ENCODE measurements around the gene SLC12A1. TPM values are rescaled to one million over a fixed set of nuclear protein-coding genes. Genes with fewer than 3 reads are reported as not detected.

SLC12A1 gene
- total RNA-seq, 1 experiment from 2014 or later: not detected

GRCh38 chr15:48170981-48171380 is 35.1 kb upstream of the SLC12A1 start:
- no peak for TF ChIP-seq REST (IDR thresholded peaks at IDR 0.05; ENCODE audit: insufficient read depth in 1 of 2, low read depth in 2 of 2, low read length in 1 of 2)
- TF ChIP-seq POLR2AphosphoS5 (IDR thresholded peaks at IDR 0.05; ENCODE audit: low read depth, low read length): no peak
- TF ChIP-seq TCF7L2 (IDR thresholded peaks at IDR 0.05; ENCODE audit: low read depth, low read length): no peak
- no peak for TF ChIP-seq SIN3A (IDR thresholded peaks at IDR 0.05; ENCODE audit: borderline replicate concordance, insufficient read depth, low read depth, low read length)
- TF ChIP-seq, protein P1, sequence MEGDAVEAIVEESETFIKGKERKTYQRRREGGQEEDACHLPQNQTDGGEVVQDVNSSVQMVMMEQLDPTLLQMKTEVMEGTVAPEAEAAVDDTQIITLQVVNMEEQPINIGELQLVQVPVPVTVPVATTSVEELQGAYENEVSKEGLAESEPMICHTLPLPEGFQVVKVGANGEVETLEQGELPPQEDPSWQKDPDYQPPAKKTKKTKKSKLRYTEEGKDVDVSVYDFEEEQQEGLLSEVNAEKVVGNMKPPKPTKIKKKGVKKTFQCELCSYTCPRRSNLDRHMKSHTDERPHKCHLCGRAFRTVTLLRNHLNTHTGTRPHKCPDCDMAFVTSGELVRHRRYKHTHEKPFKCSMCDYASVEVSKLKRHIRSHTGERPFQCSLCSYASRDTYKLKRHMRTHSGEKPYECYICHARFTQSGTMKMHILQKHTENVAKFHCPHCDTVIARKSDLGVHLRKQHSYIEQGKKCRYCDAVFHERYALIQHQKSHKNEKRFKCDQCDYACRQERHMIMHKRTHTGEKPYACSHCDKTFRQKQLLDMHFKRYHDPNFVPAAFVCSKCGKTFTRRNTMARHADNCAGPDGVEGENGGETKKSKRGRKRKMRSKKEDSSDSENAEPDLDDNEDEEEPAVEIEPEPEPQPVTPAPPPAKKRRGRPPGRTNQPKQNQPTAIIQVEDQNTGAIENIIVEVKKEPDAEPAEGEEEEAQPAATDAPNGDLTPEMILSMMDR (IDR thresholded peaks at IDR 0.05): no peak
- intact Hi-C loops (cut with micrococcal nuclease; ENCODE audit: unreplicated experiment) (no loop called here), in situ Hi-C loops (cut with HindIII; ENCODE audit: low pct_unique_long_range_greater_than_20kb, low sequenced_read_pairs) (no loop called here)
- ChIA-PET CTCF (no interaction called here), POLR2A (no interaction called here)
- no TSS peak for BruUV-seq (replicated peaks)
- Histone ChIP-seq H3K4me1 (ENCODE audit: control insufficient read depth, insufficient read depth, low read length) (no peaks in the 10 kb centered on the region; the same call in 1 of the 2 replicates), H3K27me3 (ENCODE audit: control insufficient read depth, insufficient read depth, low read length) (no peaks in the 10 kb centered on the region), H3K9me3 (ENCODE audit: control insufficient read depth, insufficient read depth, low read depth, low read length) (no peaks in the 10 kb centered on the region), H3K36me3 (ENCODE audit: control insufficient read depth, insufficient read depth, low read length) (peaks cover 8% of the 10 kb centered on the region; the same call in 1 of the 2 replicates), H3K4me3 (ENCODE audit: low read depth in 2 of 2, low read length in 2 of 2) (no peak overlapping the region), H3K27ac (ENCODE audit: low read length) (no peak overlapping the region)
- ATAC-seq (no peak), DNase-seq (ENCODE audit: low read depth, low spot score) (no peak)

- ChIA-PET POLR2A (no interaction called here), CTCF (no interaction called here)
- intact Hi-C loops (cut with micrococcal nuclease; ENCODE audit: unreplicated experiment): no loop called here
- ATAC-seq (no peak), DNase-seq (ENCODE audit: low read depth, low spot score) (no peak)
- no peaks in the 10 kb centered on the region for H3K36me3 ChIP-seq (ENCODE audit: control insufficient read depth, insufficient read depth, low read length)
- H3K27ac ChIP-seq (ENCODE audit: low read length): no peak overlapping the region
- no peaks in the 10 kb centered on the region for H3K27me3 ChIP-seq (ENCODE audit: control insufficient read depth, insufficient read depth, low read length)
- peaks cover 14% of the 10 kb centered on the region; the same call in 1 of the 2 replicates for H3K4me1 ChIP-seq (ENCODE audit: control insufficient read depth, insufficient read depth, low read length)
- no TSS peak for BruUV-seq (replicated peaks)
- H3K9me3 ChIP-seq (ENCODE audit: control insufficient read depth, insufficient read depth, low read depth, low read length): no peaks in the 10 kb centered on the region
- TF ChIP-seq, protein P1 (IDR thresholded peaks at IDR 0.05): no peak
- TF ChIP-seq SIN3A (IDR thresholded peaks at IDR 0.05; ENCODE audit: borderline replicate concordance, insufficient read depth, low read depth, low read length): no peak
- TF ChIP-seq POLR2AphosphoS5 (IDR thresholded peaks at IDR 0.05; ENCODE audit: low read depth, low read length): no peak
- no peak for TF ChIP-seq TCF7L2 (IDR thresholded peaks at IDR 0.05; ENCODE audit: low read depth, low read length)
- TF ChIP-seq REST (IDR thresholded peaks at IDR 0.05; ENCODE audit: insufficient read depth in 1 of 2, low read depth in 2 of 2, low read length in 1 of 2): no peak
- no peak overlapping the region for H3K4me3 ChIP-seq (ENCODE audit: low read depth in 2 of 2, low read length in 2 of 2)
- in situ Hi-C loops (cut with HindIII; ENCODE audit: low pct_unique_long_range_greater_than_20kb, low sequenced_read_pairs): no loop called here
Observed at GRCh38 chr15:48175126-48175525, 31.0 kb upstream of the SLC12A1 start.

Data from Panc1 (cell line).